Nephron progenitor cell (in vitro differentiated cells): ENCODE measurements around the gene CDYL2.

ENCODE experiments used
- DNase-seq: peaks from one replicate; pipeline ENCODE4 v3.0.0; 2021
- H3K27ac Mint-ChIP-seq: 2 replicates; pipeline ENCODE4 v1.8.0; 2021; ENCODE audit warnings: mild to moderate bottlenecking, moderate library complexity, mixed read lengths
- H3K27me3 Mint-ChIP-seq: 2 replicates; pipeline ENCODE4 v1.8.0; 2021; ENCODE audit warnings: mild to moderate bottlenecking, low read depth, mixed read lengths; ENCODE audit not compliant: poor library complexity
- H3K36me3 Mint-ChIP-seq: 2 replicates; pipeline ENCODE4 v1.8.0; 2021; ENCODE audit warnings: low read depth, mixed read lengths
- H3K4me1 Mint-ChIP-seq: 2 replicates; pipeline ENCODE4 v1.8.0; 2021; ENCODE audit warnings: mixed read lengths
- H3K4me3 Mint-ChIP-seq: 2 replicates; pipeline ENCODE4 v1.8.0; 2021; ENCODE audit warnings: mild to moderate bottlenecking, moderate library complexity, mixed read lengths
- H3K9me3 Mint-ChIP-seq: 2 replicates; pipeline ENCODE4 v1.8.0; 2021; ENCODE audit warnings: mild to moderate bottlenecking, moderate library complexity, mixed read lengths
- CTCF ChIP-seq: fragments of 200-600 bp; sonication (generic); IDR thresholded peaks from 2 replicates; pipeline ENCODE4 v1.5.0; 2021; ENCODE audit warnings: antibody characterized with exemption

Gene CDYL2

DNA sequence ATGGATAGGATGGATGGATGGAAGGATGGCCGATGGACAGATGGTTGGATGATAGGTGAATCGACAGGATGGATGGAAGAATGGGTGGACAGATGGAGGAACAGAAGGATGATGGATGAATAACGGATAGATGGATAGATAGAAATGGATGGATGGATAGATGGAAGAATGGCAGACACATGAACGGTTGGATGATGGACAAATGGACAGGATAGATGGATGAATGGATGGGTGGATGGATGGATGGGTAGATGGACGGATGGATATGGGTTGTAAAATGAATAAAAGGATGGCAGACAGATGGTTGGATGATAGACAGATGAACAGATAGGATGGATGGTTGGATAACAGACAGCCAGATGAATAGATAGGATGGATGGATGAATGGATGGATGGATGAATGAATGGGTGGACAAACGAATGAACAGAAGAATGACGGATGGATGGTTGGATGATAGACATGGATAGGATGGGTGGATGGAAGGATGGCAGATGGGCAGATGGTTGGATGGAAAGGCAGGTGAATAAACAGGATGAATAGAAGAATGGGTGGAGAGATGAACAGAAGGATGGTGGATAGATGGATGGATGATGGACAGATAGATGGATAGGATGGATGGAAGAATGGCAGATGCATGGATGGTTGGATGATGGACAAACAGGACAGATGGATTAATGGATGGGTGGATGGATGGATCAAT lies 207.7 kb downstream of the CDYL2 start:
- H3K9me3 Mint-ChIP-seq: peaks cover 17% of the 10 kb centered on the region
- TF ChIP-seq CTCF: no peak
- no peak for DNase-seq
- no peak overlapping the region for H3K27ac Mint-ChIP-seq
- H3K4me1 Mint-ChIP-seq: peaks cover 4% of the 10 kb centered on the region
- no peaks in the 10 kb centered on the region for H3K36me3 Mint-ChIP-seq
- H3K27me3 Mint-ChIP-seq: peaks cover 6% of the 10 kb centered on the region
- H3K4me3 Mint-ChIP-seq: no peak overlapping the region

DNA sequence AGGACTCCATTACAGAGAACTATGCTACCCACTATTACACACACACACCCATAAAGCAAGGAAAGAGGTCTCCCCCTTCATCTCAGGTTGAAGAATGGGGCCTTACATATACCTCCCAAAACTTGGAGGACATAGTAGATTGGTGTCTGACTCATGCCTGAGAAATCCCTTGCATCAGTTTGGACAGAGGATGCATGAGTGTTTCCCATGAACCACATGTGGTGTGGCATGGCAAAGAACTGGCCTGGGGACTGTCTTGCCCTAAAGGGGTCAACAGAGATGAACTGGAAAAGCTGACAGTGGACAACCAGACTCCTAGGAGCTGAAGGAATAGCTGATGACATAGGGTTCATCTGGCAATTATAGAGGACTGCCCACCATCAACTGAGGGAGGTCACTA lies 209.6 kb downstream of the CDYL2 start:
- peaks cover 6% of the 10 kb centered on the region for H3K27me3 Mint-ChIP-seq

GRCh38 chr16:80592273-80592672 lies 212.1 kb downstream of the CDYL2 start:
- Mint-ChIP-seq H3K4me3 (no peak overlapping the region), H3K4me1 (peaks cover 9% of the 10 kb centered on the region), H3K27ac (no peak overlapping the region), H3K27me3 (peaks cover 23% of the 10 kb centered on the region), H3K36me3 (no peaks in the 10 kb centered on the region), H3K9me3 (peaks cover 25% of the 10 kb centered on the region)
- TF ChIP-seq CTCF: no peak
- no peak for DNase-seq

More for the DNA sequence above, 209.6 kb downstream of the CDYL2 start:
- Mint-ChIP-seq H3K9me3 (peaks cover 22% of the 10 kb centered on the region), H3K4me1 (peaks cover 9% of the 10 kb centered on the region), H3K27ac (no peak overlapping the region), H3K4me3 (no peak overlapping the region), H3K36me3 (no peaks in the 10 kb centered on the region)
- no peak for DNase-seq
- no peak for TF ChIP-seq CTCF

- no peak overlapping the region for H3K27ac Mint-ChIP-seq
- no peak for DNase-seq
- H3K36me3 Mint-ChIP-seq: no peaks in the 10 kb centered on the region
- no peak overlapping the region for H3K4me3 Mint-ChIP-seq
- H3K4me1 Mint-ChIP-seq: peaks cover 9% of the 10 kb centered on the region
- no peak for TF ChIP-seq CTCF
- H3K9me3 Mint-ChIP-seq: peaks cover 17% of the 10 kb centered on the region
- H3K27me3 Mint-ChIP-seq: peaks cover 23% of the 10 kb centered on the region
Measured at GRCh38 chr16:80591071-80591915, 213.1 kb downstream of the CDYL2 start.

DNA sequence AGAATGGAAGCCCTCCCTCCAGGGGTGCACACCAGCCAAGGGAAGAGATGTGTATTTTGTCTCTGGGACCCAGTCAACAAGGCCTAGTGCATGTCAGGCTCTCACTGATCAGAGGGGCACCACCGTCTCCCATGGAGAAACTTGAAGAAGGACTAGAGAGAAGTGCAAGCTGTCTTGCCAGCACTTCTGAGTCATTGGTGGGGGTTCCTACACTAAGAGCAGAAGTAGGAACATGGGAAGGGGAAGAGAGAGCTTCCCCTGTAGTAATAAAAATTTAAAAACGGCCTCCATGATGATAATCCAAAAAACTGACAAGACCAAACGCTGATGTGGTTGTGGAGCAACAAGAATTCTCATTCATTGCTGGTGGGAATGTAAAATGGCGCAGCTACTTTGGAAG lies 217.3 kb downstream of the CDYL2 start:
- Mint-ChIP-seq H3K4me1 (peaks cover 9% of the 10 kb centered on the region), H3K4me3 (no peak overlapping the region), H3K36me3 (no peaks in the 10 kb centered on the region), H3K9me3 (peaks cover 9% of the 10 kb centered on the region), H3K27ac (no peak overlapping the region), H3K27me3 (peaks cover 30% of the 10 kb centered on the region)
- DNase-seq: no peak
- TF ChIP-seq CTCF: no peak
